Astrocyte of the cerebellum (primary cell): ENCODE results near the gene CPOX.

ENCODE experiments used
- DNase-seq: peaks from one replicate; pipeline ENCODE4 v3.0.0-alpha.2; 2011; ENCODE audit warnings: low read depth
- H3K4me3 ChIP-seq: 2 replicates; pipeline ENCODE4 v1.5.1; 2011; ENCODE audit warnings: mild to moderate bottlenecking, low read depth, low read length, moderate library complexity
- CTCF ChIP-seq: IDR thresholded peaks from 2 replicates; pipeline ENCODE4 v1.5.1; 2012; ENCODE audit warnings: low read length, low read depth, moderate library complexity, mild to moderate bottlenecking; ENCODE audit errors: missing control alignments
- in situ Hi-C: cut with HindIII; loops from 2 replicates; pipeline ENCODE4 v1.10.0; 2017; ENCODE audit warnings: low sequenced_read_pairs

Gene CPOX

GRCh38 chr3:98602078-98602678 lies 8.8 kb upstream of the CPOX start:
- in situ Hi-C loops = loop anchor here (25.0 kb wide), 2 partner anchors 185 to 410 kb away; no protein-coding TSS in a partner anchor
- DNase-seq = peak; percentile 44
- H3K4me3 ChIP-seq = no peak overlapping the region
- peak; percentile 76 for TF ChIP-seq CTCF

- in situ Hi-C loops = loop anchor here (25.0 kb wide), 2 partner anchors 186 to 411 kb away; no protein-coding TSS in a partner anchor
- TF ChIP-seq CTCF = no peak
These were observed 7.8 kb upstream of the CPOX start for GRCh38 chr3:98601180-98601579.

GRCh38 chr3:98600412-98601095 lies 7.1 kb upstream of the CPOX start:
- no peak for DNase-seq
- no peak for TF ChIP-seq CTCF
- in situ Hi-C loops = loop anchor here (25.0 kb wide), 2 partner anchors 187 to 412 kb away; no protein-coding TSS in a partner anchor
- H3K4me3 ChIP-seq = no peak overlapping the region

More at GRCh38 chr3:98601180-98601579, 7.8 kb upstream of the CPOX start:
- no peak overlapping the region for H3K4me3 ChIP-seq
- DNase-seq = no peak

GRCh38 chr3:98599647-98600411 lies 6.4 kb upstream of the CPOX start:
- no peak for DNase-seq
- in situ Hi-C loops = loop anchor here (25.0 kb wide), 2 partner anchors 187 to 412 kb away; no protein-coding TSS in a partner anchor
- TF ChIP-seq CTCF = no peak
- no peak overlapping the region for H3K4me3 ChIP-seq

GRCh38 chr3:98598492-98598891 lies 5.1 kb upstream of the CPOX start:
- no peak for TF ChIP-seq CTCF
- H3K4me3 ChIP-seq = no peak overlapping the region
- in situ Hi-C loops = no loop called here
- no peak for DNase-seq
